HepG2 (cell line): ENCODE measurements around the gene CLTCL1. TPM values are rescaled to one million over a fixed set of nuclear protein-coding genes. Genes with fewer than 3 reads are reported as not detected.
A peak's percentile ranks its signal among the peaks of the same experiment; 100 is the strongest.

Source experiments
- ATAC-seq: fragments of 200-7000 bp; cut with Tn5 transposase; 3 replicates; pipeline ENCODE4 v1.9.1; 2020; ENCODE audit warnings: mild to moderate bottlenecking, moderate library complexity
- BruUV-seq: library from RNA; stranded (reverse); fragments of 400-500 nt; replicated peaks from 2 replicates; lab custom pipeline; 2021; lab: Mats Ljungman, UMichigan
- CTCF ChIA-PET: fragments of 300-600 bp; formaldehyde crosslinking; extraction: SDS; loops from one replicate; lab custom pipeline; 2021; ENCODE audit warnings: low total read pairs, inconsistent platforms, low intra/inter-chr PET ratio; lab: Yijun Ruan, JAX
- POLR2A ChIA-PET: fragments of 350-600 bp; sonication (Branson Sonifier 250); formaldehyde crosslinking; loops from one replicate; lab custom pipeline; 2020; ENCODE audit warnings: antibody characterized with exemption, inconsistent platforms; lab: Yijun Ruan, JAX
- DNase-seq: peaks from one replicate; pipeline ENCODE4 v3.0.0-alpha.2; 2015; ENCODE audit warnings: low spot score
- FAIRE-seq: peaks from 3 replicates; lab custom pipeline; 2011; peaks lifted over from hg19 to GRCh38; lab: Jason Lieb, UNC
- H2AFZ ChIP-seq: one replicate; pipeline ENCODE4 v1.6.1; 2011; ENCODE audit warnings: low read length, inconsistent platforms
- H3K27ac ChIP-seq: fragments of 300-600 bp; 3 replicates; pipeline ENCODE4 v1.8.0; 2011; ENCODE audit warnings: mixed run types, mild to moderate bottlenecking, mixed read lengths, low read length, inconsistent platforms; ENCODE audit not compliant: insufficient read depth; ENCODE audit errors: extremely low read length
- H3K27me3 ChIP-seq, 2 experiments: fragments of 200-600 bp in 1 of 2; 2 replicates in 1 of 2; 3 replicates in 1 of 2; pipeline versions ENCODE4 v1.6.0 to v1.8.0; 2011; ENCODE audit warnings: low read length in 2 of 2, mild to moderate bottlenecking in 2 of 2, moderate library complexity in 2 of 2, inconsistent platforms in 1 of 2; ENCODE audit not compliant: insufficient read depth in 2 of 2, control insufficient read depth in 1 of 2
- H3K36me3 ChIP-seq, 2 experiments: fragments of 200-600 bp in 1 of 2; replicated peaks in 1 of 2; 2 replicates in 1 of 2; 3 replicates in 1 of 2; pipeline versions ENCODE4 v1.5.1 to v1.8.0; 2011; ENCODE audit warnings: low read length in 2 of 2, inconsistent platforms in 1 of 2; ENCODE audit not compliant: insufficient read depth in 2 of 2, control insufficient read depth in 1 of 2
- H3K4me1 ChIP-seq: 2 replicates; pipeline ENCODE4 v1.5.1; 2012; ENCODE audit warnings: low read length, inconsistent platforms; ENCODE audit not compliant: insufficient read depth
- H3K4me2 ChIP-seq: 2 replicates; pipeline ENCODE4 v1.6.0; 2011; ENCODE audit warnings: low read depth, low read length, inconsistent platforms
- H3K4me3 ChIP-seq, 3 experiments: fragments of 200-600 bp in 1 of 3; sonication (generic), shearing (Covaris generic) in 1 of 3; replicated peaks in 1 of 3; 2 replicates each; pipeline ENCODE4 v1.5.1; 2011 to 2016; ENCODE audit warnings: low read length in 3 of 3, inconsistent platforms in 2 of 3, low read depth in 2 of 3, mild to moderate bottlenecking in 2 of 3, control low read depth in 1 of 3, mixed read lengths in 1 of 3; ENCODE audit not compliant: insufficient read depth in 1 of 3
- H3K79me2 ChIP-seq: one replicate; pipeline ENCODE4 v1.6.1; 2011; ENCODE audit warnings: low read length, inconsistent platforms; ENCODE audit not compliant: insufficient read depth
- H3K9ac ChIP-seq: 2 replicates; pipeline ENCODE4 v1.6.0; 2011; ENCODE audit warnings: mild to moderate bottlenecking, low read depth, low read length, inconsistent platforms; ENCODE audit not compliant: insufficient read depth
- H3K9me3 ChIP-seq: 2 replicates; pipeline ENCODE4 v1.5.1; 2012; ENCODE audit warnings: mild to moderate bottlenecking, low read length
- H4K20me1 ChIP-seq: 2 replicates; pipeline ENCODE4 v1.6.0; 2011; ENCODE audit warnings: inconsistent platforms, mild to moderate bottlenecking, low read length, moderate library complexity; ENCODE audit not compliant: insufficient read depth
- MIER2 ChIP-seq: IDR thresholded peaks from 2 replicates; pipeline ENCODE4 v1.6.1; 2016; ENCODE audit warnings: missing biosample characterization, missing genetic modification reagents
- NFYB ChIP-seq: sonication (generic); formaldehyde crosslinking; IDR thresholded peaks from 2 replicates; pipeline ENCODE4 v1.4.0; 2020; ENCODE audit warnings: missing genetic modification reagents
- PTBP1 ChIP-seq: fragments of 200-400 bp; formaldehyde crosslinking; IDR thresholded peaks from 2 replicates; pipeline ENCODE4 v1.6.1; 2018; ENCODE audit warnings: low read length, low read depth; ENCODE audit not compliant: poor library complexity, severe bottlenecking
- RBFOX2 ChIP-seq: fragments of 200-400 bp; formaldehyde crosslinking; IDR thresholded peaks from 2 replicates; pipeline ENCODE4 v1.6.1; 2017; ENCODE audit warnings: low read depth, mild to moderate bottlenecking, low read length
- ZFP41 ChIP-seq: sonication (generic); formaldehyde crosslinking; IDR thresholded peaks from 2 replicates; pipeline ENCODE4 v1.4.0; 2020; ENCODE audit warnings: mild to moderate bottlenecking, missing genetic modification reagents, borderline replicate concordance
- ZNF232 ChIP-seq: sonication (generic); formaldehyde crosslinking; IDR thresholded peaks from 2 replicates; pipeline ENCODE4 v1.4.0; 2020; ENCODE audit warnings: missing genetic modification reagents, borderline replicate concordance
- WGBS: methylation state at CpG from one replicate; pipeline ENCODE4 v1.1.6; 2017; ENCODE audit warnings: low lambda C conversion rate; 5-methylcytosine and 5-hydroxymethylcytosine counted together
- in situ Hi-C: cut with HindIII; loops from 2 replicates; pipeline ENCODE4 v1.10.0; 2017; ENCODE audit warnings: low pct_unique_long_range_greater_than_20kb; ENCODE audit not compliant: extremely low pct_ligation_motif_present
- intact Hi-C: fragments of 100-400 bp; cut with micrococcal nuclease; formaldehyde crosslinking; loops from one replicate; pipeline ENCODE4 v1.10.0; 2022; ENCODE audit not compliant: unreplicated experiment
- polyA plus RNA-seq, 8 experiments: library from polyadenylated mRNA; depleted of rRNA in 3 of 8; stranded (reverse) in 7 of 8; unstranded in 1 of 8; fragments of >200 nt; fragmentation: Illumina TruSeq in 4 of 8; extraction: Trizol in 4 of 8; gene quantifications; 2 replicates each; pipeline versions ENCODE4 v1.2.1 to v1.2.3, GENCODE V29; 2011 to 2016; ENCODE audit warnings: low read depth in 4 of 8, missing spikeins in 1 of 8, mixed read lengths in 1 of 8; ENCODE audit not compliant: insufficient read depth in 1 of 8
- total RNA-seq, 5 experiments: library from RNA; depleted of rRNA; stranded (reverse); fragments of >200 nt; fragmentation: Illumina TruSeq; extraction: Trizol; gene quantifications; 2 replicates each; pipeline ENCODE4 v1.2.3, GENCODE V29; 2016; ENCODE audit warnings: low read depth in 1 of 5
- TF ChIP-seq, protein P1 (sequence below): fragments of 450-650 bp; IDR thresholded peaks from 2 replicates; pipeline ENCODE4 v1.6.1; 2016

Gene CLTCL1
- total and polyA plus RNA-seq, 2 of the 13 experiments (the other 11 are each of a cell fraction or from before 2014, with no cell fraction given) = 8.1 to 10.9 TPM

DNA sequence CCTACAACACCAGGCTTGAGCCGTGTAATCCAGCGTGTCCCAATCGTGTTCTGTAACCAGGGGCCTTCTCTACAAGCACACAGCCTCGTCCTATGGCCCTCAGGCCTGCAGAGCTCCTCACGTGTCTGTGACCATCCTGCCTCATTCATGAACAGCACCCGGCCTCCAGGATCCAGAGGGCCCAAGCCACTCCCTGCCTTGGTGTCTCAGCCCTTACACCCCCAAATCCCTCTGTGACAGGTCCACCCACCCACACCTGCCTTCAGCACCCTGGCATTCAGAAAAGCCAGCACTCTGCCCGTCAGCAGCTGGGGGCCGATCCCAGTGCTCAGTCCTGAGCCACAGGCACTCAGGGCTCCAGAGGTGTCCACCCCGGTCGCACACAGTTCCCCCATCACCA, 154.6 kb downstream of the CLTCL1 start (continued):
- TF ChIP-seq, protein P1, sequence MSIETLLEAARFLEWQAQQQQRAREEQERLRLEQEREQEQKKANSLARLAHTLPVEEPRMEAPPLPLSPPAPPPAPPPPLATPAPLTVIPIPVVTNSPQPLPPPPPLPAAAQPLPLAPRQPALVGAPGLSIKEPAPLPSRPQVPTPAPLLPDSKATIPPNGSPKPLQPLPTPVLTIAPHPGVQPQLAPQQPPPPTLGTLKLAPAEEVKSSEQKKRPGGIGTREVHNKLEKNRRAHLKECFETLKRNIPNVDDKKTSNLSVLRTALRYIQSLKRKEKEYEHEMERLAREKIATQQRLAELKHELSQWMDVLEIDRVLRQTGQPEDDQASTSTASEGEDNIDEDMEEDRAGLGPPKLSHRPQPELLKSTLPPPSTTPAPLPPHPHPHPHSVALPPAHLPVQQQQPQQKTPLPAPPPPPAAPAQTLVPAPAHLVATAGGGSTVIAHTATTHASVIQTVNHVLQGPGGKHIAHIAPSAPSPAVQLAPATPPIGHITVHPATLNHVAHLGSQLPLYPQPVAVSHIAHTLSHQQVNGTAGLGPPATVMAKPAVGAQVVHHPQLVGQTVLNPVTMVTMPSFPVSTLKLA = no peak

DNA sequence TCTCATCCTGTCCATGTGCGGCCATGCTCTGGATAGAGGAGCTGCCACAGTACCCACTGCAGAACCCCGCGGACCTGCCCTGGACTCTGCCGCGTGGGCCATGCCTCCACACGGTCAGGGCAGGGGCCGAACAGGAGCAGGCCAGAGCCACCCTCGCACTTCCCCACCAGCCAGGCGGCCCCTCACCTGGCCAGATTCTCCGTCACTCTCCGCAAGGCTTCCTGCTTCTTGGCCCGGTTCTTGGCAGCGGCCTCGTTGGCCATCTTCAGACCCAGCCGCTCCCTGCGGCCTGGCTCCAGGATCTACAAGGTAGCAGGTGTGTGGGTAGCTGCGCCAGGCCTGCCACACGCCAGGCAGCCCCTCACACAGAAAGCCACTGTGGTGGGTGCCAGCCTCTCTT, 156.6 kb downstream of the CLTCL1 start:
- Histone ChIP-seq H3K4me1 (no peaks in the 10 kb centered on the region), H4K20me1 (no peaks in the 10 kb centered on the region), H3K36me3 (peaks cover 20 to 56% of the 10 kb centered on the region in 2 experiments; a peak in 4 of 5 replicates), H3K4me2 (no peak overlapping the region), H3K27ac (no peak overlapping the region), H3K9ac (no peak overlapping the region), H2AFZ (no peak overlapping the region), H3K9me3 (no peaks in the 10 kb centered on the region), H3K27me3 (no peaks in the 10 kb centered on the region), H3K79me2 (no peaks in the 10 kb centered on the region), H3K4me3 (no peak overlapping the region)
- ChIA-PET CTCF (no interaction called here), POLR2A (interaction anchor here (1.3 kb wide), 1 partner anchor 13 kb away, joined by 3 read pairs; the partner anchor contains the start of gene DGCR2)
- no TSS peak for BruUV-seq
- ATAC-seq = no peak
- intact Hi-C loops = no loop called here
- FAIRE-seq = no peak
- 0 out of 2 replicates have a peak, but pooled peaks have one; percentile 14 for TF ChIP-seq RBFOX2
- no peak for TF ChIP-seq MIER2 (CRISPR knock-in tag)
- WGBS = 100% methylated on average over 12 of the region's 18 CpGs
- in situ Hi-C loops = no loop called here
- DNase-seq = no peak

DNA sequence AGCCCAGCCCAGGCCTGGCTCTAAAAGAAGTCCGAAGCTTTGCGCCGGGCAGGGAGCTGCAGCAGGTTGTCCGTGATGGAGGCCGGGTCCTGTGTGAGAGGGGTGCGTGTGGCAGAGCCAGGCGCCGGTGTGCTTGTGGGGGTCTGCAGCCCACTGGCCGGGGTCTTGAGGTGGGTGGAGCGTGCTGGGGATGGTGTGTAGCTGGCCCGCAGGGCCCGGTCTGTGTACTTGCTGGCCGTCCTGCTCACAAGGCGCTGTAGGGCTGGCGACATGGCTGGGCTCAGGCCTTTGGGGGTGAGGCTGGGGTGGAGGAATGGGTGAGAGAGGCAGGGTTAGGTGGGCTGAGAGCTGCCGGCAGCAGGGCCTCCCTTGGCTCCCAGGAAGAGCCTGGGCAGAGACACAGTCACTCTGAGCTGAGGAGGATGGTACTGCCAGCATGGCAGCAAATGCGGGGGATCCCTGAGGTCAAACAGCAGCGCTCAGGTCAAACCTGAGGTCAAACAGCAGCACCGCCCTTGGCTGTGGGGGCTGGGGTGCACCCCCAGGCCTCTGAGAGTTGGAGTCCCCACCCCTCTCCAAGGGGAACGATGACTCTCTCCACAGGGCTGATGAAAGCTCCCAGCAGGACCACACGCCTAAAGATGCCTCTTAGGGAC, 157.2 kb downstream of the CLTCL1 start:
- no peak overlapping the region for H2AFZ ChIP-seq
- ChIA-PET POLR2A (interaction anchor here (1.3 kb wide), 1 partner anchor 13 kb away, joined by 3 read pairs; the partner anchor contains the start of gene DGCR2), CTCF (no interaction called here)
- no peaks in the 10 kb centered on the region for H3K79me2 ChIP-seq
- H3K4me2 ChIP-seq = no peak overlapping the region
- no peaks in the 10 kb centered on the region for H3K4me1 ChIP-seq
- TF ChIP-seq ZNF232 (CRISPR knock-in tag) (no peak), PTBP1 (no peak), ZFP41 (no peak), NFYB (no peak)
- no peaks in the 10 kb centered on the region for H4K20me1 ChIP-seq
- intact Hi-C loops (no loop called here), in situ Hi-C loops (no loop called here)
- ATAC-seq = no peak
- peaks cover 16 to 50% of the 10 kb centered on the region in 2 experiments; a peak in 4 of 5 replicates for H3K36me3 ChIP-seq
- H3K9ac ChIP-seq = no peak overlapping the region
- 0 out of 5 replicates have a peak, but pooled peaks cover 0 to under 1% of the 10 kb centered on the region in 2 experiments for H3K27me3 ChIP-seq
- FAIRE-seq = no peak
- no TSS peak for BruUV-seq
- H3K27ac ChIP-seq = no peak overlapping the region
- no peak for DNase-seq
- H3K9me3 ChIP-seq = no peaks in the 10 kb centered on the region
- WGBS = 98% methylated on average over 15 of the region's 21 CpGs
- no peak overlapping the region for H3K4me3 ChIP-seq
